Nephron (organoid): ENCODE results near the gene PRMT6.
A peak's percentile ranks its signal among the peaks of the same experiment; 100 is the strongest.

Experiments
- H3K27ac Mint-ChIP-seq, 3 experiments: 2 replicates each; pipeline ENCODE4 v1.8.0; 2020; ENCODE audit warnings: mixed read lengths in 3 of 3, mild to moderate bottlenecking in 2 of 3, moderate library complexity in 1 of 3
- H3K27me3 Mint-ChIP-seq: 2 replicates; pipeline ENCODE4 v1.8.0; 2021; ENCODE audit warnings: low read depth, mild to moderate bottlenecking, moderate library complexity, mixed read lengths
- H3K36me3 Mint-ChIP-seq: 2 replicates; pipeline ENCODE4 v1.8.0; 2020; ENCODE audit warnings: low read depth, mixed read lengths
- H3K4me1 Mint-ChIP-seq: 2 replicates; pipeline ENCODE4 v1.8.0; 2020; ENCODE audit warnings: mixed read lengths
- H3K4me3 Mint-ChIP-seq, 3 experiments: 2 replicates each; pipeline ENCODE4 v1.8.0; 2020; ENCODE audit warnings: mild to moderate bottlenecking in 3 of 3, mixed read lengths in 3 of 3, moderate library complexity in 2 of 3
- H3K9me3 Mint-ChIP-seq: 2 replicates; pipeline ENCODE4 v1.8.0; 2020; ENCODE audit warnings: mixed read lengths
- CTCF ChIP-seq, 3 experiments: fragments of 200-600 bp; sonication (generic); IDR thresholded peaks; one replicate each; pipeline ENCODE4 v1.5.0; 2021; ENCODE audit warnings: antibody characterized with exemption in 3 of 3; ENCODE audit not compliant: unreplicated experiment in 3 of 3

Gene PRMT6

GRCh38 chr1:107057197-107058133 is 991 bp downstream of the PRMT6 start:
- no peak for TF ChIP-seq CTCF (IDR thresholded peaks at IDR 0.05; ENCODE audit: unreplicated experiment in 3 of 3)
- H3K36me3 Mint-ChIP-seq: peaks cover 28% of the 10 kb centered on the region

GRCh38 chr1:107058245-107059032 is 2.0 kb downstream of the PRMT6 start:
- H3K27me3 Mint-ChIP-seq: no peaks in the 10 kb centered on the region
- peaks cover 28% of the 10 kb centered on the region for H3K36me3 Mint-ChIP-seq
- TF ChIP-seq CTCF (IDR thresholded peaks at IDR 0.05; ENCODE audit: unreplicated experiment in 3 of 3): no peak
- peaks cover 22% of the 10 kb centered on the region for H3K4me1 Mint-ChIP-seq
- peak overlapping the region; percentile 99 for H3K27ac Mint-ChIP-seq
- H3K9me3 Mint-ChIP-seq: no peaks in the 10 kb centered on the region
- H3K4me3 Mint-ChIP-seq: peak overlapping the region; percentile 96 to 99 (median 99)

More at GRCh38 chr1:107057197-107058133, 991 bp downstream of the PRMT6 start:
- Mint-ChIP-seq H3K9me3 (no peaks in the 10 kb centered on the region), H3K27me3 (no peaks in the 10 kb centered on the region), H3K4me1 (peaks cover 22% of the 10 kb centered on the region), H3K27ac (peak overlapping the region; percentile 99), H3K4me3 (peak overlapping the region; percentile 96 to 99 (median 99))

GRCh38 chr1:107061886-107062285 is 5.4 kb downstream of the PRMT6 start:
- no peak for TF ChIP-seq CTCF (IDR thresholded peaks at IDR 0.05; ENCODE audit: unreplicated experiment in 3 of 3)
- no peaks in the 10 kb centered on the region for H3K27me3 Mint-ChIP-seq
- no peak overlapping the region for H3K4me3 Mint-ChIP-seq
- H3K27ac Mint-ChIP-seq: no peak overlapping the region
- H3K4me1 Mint-ChIP-seq: peaks cover 17% of the 10 kb centered on the region
- peaks cover 23% of the 10 kb centered on the region for H3K36me3 Mint-ChIP-seq
- H3K9me3 Mint-ChIP-seq: no peaks in the 10 kb centered on the region

GRCh38 chr1:107073493-107073892 is 17.0 kb downstream of the PRMT6 start:
- H3K27ac Mint-ChIP-seq: no peak overlapping the region
- H3K27me3 Mint-ChIP-seq: no peaks in the 10 kb centered on the region
- H3K4me1 Mint-ChIP-seq: no peaks in the 10 kb centered on the region
- no peak overlapping the region for H3K4me3 Mint-ChIP-seq
- no peaks in the 10 kb centered on the region for H3K36me3 Mint-ChIP-seq
- no peaks in the 10 kb centered on the region for H3K9me3 Mint-ChIP-seq
- no peak for TF ChIP-seq CTCF (IDR thresholded peaks at IDR 0.05; ENCODE audit: unreplicated experiment in 3 of 3)

- no peaks in the 10 kb centered on the region for H3K27me3 Mint-ChIP-seq
- no peaks in the 10 kb centered on the region for H3K36me3 Mint-ChIP-seq
- H3K4me3 Mint-ChIP-seq: no peak overlapping the region
- H3K27ac Mint-ChIP-seq: no peak overlapping the region
- H3K4me1 Mint-ChIP-seq: no peaks in the 10 kb centered on the region
- no peak for TF ChIP-seq CTCF (IDR thresholded peaks at IDR 0.05; ENCODE audit: unreplicated experiment in 3 of 3)
- H3K9me3 Mint-ChIP-seq: no peaks in the 10 kb centered on the region
Observed at GRCh38 chr1:107076841-107077240, 20.4 kb downstream of the PRMT6 start.
